Germinal center (tissue), 1 donor: ENCODE data around the gene SPTBN2.
"Not testable (repeated sequence)": the region's sequence is repeated elsewhere in the genome, so short reads cannot be mapped to it uniquely, and the experiment has no call there.

Experiments used
- DNase-seq: peaks from one replicate; pipeline ENCODE4 v3.0.0; 2012; ENCODE audit warnings: mixed read lengths, low spot score

SPTBN2 gene

DNA sequence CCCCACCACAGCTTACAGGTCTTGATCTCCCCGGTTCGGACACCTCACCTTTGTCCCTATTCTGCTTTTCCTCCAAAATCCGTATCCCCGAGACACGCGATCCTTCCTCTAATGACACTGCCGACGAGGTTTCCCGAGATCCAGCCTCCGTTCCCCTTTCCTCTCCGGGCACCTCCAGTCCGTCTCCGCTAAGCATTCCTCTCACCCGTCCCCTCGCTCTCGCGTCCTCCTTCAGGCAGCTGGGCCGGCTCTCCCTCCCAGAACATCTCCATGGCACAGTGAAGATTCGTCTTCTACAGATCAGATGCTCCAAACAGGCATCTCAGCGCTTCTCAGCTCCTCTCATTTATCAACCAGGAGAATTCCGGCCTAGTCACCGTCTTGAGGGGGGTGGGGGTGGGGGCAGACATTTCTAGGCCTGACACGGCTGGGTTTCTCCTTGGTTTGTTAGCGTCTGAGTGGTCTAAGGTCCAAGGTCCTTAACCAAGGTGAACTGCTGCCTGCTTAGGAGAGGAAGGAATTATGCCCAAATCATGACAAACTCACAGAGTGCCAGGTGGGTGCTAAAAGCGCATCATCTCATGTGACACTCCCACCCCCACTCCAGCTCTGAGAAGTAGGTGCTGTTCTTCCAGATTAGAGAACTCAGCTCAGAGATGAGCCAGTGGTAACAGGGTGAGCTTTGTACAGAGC is at the start of gene SPTBN2:
Gene SPTBN2 (minus strand): TSS at position 524 of the 693 bp plus-strand sequence. CDS start 7,976 bp downstream, outside the sequence.
- no peak for DNase-seq

DNA sequence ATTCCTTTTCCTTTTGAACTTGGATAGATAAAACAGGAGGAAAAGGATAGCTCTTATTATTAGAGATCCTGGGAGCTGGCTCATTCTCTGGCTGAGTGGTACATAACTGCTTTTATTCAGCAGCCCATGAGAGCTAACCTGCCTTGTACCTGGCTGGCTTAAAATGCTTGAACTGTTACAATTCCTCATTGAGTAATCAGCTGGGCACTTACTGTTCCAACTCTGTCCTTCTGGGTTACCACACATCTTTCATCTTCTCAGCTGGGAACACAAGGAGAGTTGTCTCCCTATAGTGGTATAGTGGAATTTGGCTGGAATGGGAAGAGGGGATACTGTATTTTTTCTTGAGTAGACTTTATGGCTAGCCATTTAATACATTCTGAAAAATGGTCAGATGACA is 39.8 kb upstream of the SPTBN2 start:
- no peak for DNase-seq

DNA sequence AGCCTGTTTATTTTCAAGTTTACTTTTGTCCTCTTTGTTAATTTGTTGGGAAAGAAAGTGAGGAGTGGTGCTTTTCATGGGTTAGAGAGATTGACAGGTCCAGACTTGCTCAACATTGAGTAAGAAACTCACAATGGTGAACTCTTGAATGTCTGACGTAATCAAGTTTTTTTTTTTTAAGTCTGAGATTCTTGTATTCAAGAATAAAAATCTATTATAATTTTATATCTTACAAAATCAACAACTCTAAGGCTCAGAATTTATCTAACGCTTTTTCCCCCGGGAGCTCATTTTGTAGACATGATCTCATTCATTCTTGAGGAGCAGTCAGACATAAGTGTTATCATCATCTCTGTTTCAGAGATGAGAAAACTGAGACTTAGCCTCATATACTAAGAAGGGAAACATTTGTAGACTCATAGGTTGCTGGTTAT is 39.1 kb upstream of the SPTBN2 start:
- DNase-seq = no peak

DNA sequence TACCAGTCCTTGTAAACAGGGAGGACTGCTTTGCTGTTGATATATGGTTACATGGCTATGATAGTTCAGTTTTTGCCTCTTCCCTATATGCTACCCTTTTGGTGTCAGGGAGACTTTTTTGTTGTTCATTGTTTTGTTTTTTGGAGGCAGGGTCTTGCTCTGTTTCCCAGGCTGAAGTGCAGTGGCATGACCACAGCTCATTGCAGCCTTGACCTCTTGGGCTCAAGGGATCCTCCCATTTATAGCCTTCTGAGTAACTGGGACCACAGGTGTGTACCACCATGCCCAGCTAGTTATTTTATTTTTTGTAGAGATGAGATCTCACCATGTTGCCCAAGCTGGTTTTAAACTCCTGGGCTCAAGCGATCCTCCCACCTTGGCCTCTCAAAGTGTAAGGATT is 38.6 kb upstream of the SPTBN2 start:
- no peak for DNase-seq

DNA sequence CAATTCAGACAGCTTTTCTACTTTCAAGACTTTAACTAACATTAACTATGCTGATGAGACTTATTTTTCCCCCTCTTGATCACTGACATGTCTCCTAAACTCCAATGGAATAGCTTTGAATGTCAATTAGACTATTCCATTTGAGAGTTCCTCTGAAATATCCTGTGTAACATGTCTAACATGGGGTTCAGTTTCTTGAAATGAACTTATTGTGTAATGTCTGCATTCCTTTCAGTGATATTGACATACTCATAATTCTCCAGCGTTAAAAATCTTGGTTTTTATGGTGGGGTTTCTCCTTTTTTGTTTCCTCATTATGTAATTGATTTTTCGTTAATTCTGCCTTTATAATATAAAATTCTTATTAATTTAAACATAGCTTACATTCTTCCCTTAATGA is 37.7 kb upstream of the SPTBN2 start:
- no peak for DNase-seq

DNA sequence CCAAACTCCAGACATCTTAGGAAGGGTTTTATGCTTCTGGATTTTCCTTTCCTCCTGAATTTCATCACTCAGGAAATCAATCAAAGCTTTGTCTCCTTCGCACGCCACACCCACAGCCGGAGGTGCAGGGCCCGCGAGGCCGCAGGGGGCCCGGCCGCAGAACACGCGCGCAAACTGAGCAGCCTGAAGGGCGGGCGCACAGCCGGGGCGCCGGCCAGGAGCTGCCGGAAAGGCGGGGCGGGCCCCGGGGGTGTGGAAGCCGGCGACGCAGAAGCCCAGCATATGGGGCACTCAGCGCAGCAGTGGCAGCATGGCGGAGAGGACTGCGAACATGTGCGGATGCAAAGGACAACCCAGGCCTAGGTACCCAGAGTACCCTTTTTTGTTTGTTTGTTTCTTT is 33.1 kb upstream of the SPTBN2 start:
- no peak for DNase-seq

DNA sequence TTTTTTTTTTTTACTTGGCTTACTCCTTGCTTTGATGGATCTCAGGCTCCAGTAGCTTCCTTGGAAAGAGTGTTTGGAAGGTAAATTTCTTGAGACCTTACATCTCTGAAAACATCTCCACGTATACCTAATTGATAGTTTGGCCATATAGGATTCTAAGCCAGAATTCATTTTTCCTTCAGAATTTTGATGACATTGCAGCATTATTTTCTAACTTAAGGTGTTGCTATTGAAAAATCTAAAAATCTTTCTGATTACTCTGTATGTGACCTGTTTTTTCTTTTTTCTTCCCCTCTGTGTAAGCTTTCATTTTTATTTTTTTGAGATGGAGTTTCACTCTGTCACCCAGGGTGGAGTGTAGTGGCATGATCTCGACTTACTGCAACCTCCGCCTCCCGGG is 23.1 kb upstream of the SPTBN2 start:
- DNase-seq = no peak

DNA sequence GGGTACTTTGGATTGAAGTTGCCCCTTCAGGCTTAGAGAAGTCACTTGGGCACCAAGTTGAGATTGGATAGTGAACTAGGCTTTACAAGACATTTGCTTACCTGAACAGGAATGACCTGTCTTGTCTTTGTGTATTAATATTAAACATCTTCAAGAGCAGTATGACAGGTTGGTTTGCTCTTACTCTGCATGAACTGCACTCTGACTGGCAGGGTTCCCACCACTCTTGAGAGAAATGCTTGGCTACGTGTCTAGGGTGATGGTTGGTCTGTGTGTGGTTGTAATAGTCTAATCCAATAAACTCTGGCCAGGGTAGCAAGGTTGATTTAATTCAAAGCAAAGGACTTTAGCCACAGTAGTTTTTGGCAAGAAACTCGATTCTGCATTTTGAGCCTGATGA is 20.1 kb upstream of the SPTBN2 start:
- DNase-seq = no peak

DNA sequence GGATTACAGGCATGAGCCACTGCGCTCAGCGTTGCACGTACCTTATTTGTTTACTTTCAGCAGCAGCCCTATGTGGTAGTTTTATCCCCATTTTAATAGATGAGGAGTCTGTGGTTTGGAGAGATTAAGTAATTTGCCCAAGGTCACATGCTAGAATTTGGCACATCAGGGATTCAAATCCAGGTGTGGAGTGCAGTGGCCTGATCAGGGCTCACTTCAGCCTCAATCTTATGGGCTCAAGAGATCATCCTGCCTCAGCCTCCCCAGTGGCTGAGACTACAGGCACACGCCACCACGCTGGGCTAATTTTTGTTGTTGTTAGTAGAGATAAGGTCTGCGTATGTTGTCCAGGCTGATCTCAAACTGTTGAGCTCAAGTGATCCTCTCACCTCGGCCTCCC is 18.5 kb upstream of the SPTBN2 start:
- DNase-seq = no peak

DNA sequence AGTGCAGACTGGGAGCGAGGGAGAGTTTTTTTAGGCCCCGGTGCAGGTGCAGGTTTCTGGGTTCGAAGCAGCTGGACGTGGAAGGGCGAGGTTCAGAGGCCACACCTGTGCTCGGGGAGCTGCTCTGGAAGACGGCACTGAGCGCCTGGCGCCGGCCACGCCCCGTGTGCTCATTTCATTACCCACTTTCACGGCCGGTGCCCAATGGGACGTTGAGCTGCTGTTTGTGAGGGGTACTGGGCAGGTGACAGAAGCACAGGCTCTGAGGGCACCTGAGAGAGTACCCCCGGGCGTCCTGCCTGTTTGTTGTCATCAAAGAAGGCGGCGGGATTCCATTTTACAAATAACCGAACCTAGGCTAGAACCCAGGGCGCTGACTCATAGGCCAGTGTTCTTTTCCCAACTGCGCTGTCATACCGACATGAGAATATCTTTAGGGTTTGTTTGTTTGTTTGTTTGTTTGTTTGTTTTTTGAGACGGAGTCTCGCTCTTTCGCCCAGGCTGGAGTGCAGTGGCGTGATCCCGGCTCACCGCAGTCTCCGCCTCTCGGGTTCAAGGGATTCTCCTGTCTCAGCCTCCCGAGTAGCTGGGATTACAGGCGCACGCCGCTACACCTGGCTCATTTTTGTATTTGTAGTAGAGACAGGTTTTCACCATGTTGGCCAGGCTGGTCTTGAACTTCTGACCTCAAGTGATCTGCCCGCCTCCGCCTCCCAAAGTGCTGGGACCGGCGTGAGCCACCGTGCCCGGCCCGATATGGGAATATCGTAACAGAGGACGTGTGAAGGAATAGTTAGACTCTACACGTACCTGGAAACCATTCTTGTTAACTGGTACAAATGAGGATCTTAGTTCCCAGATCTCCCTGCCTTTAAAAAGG is 16.6 kb upstream of the SPTBN2 start:
- peak; percentile 66 for DNase-seq

DNA sequence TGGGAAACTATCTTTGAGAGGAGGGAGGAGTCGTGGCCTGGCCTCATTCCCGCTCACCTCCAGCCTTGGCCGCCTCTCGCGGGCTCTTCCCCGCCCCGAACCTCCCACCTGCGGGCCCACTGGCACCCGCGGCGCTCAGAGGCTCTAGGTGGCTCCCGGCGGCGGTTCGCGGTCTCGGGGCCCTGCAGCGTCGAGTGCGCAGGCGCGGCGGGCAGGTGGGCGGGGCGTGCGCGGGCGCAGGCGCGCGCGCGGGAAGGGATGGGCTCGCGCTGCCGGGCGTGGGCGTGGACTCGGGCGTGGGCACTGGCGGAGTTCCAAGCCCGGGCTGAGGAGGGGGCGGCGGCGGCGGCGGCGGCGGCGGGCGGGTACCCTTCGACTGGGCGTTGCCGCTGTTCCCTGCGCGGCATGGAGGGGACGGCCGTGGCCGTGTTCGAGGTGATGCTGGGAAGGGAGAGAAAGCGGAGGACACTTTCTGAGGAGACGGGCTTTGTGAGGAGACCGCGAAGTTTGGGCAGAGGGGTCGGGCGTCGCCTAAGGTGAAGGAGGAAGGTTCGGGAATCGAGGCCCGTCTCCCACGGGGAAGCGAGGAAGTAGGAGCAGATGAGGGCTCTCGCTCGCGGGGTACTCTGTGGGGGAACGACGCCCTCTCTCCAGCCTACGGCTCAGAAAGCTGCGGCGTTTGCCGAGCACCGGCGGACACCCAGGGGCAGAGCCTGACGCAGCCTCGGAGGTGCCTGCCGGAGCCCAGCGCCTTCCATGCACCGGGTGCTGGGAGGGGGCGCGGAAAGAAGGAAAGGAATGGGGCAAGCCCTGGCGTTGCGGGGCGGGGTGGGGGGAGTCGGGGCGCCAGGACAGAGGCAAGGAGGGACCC is 15.7 kb upstream of the SPTBN2 start:
- DNase-seq = peak; percentile 97

DNA sequence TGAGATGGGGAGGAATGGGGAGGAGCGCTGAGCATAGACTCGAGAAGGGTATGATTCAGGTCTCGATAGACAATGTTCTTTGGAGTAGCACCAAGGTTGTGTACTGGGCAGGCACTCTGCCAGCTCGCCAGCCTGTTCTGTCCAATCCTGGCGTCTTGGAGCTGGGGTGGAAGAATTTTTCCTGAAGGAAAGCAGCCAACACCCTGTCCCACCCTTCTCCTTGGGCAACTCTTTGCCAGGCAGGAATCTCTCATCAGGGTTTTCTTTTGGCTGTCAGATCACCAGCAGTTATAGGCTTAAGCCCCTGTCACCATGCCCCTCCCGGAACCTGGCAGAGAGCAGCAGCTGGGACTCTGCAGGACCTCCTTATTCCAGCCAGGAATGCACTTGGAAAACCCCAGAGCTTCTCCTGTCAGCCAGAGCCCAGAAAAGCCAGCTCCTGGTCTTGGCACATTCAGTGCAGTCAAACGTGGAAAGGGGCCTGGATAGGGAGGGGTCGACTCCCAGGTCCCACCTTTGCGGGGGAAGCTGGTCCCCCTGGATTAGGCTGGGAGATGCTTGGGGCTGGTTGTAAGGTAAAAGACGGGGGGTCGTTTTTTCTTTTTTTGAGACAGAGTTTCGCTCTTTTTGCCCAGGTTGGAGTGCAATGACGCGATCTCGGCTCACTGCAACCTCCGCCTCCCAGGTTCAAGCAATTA is 14.4 kb upstream of the SPTBN2 start:
- DNase-seq = no peak

DNA sequence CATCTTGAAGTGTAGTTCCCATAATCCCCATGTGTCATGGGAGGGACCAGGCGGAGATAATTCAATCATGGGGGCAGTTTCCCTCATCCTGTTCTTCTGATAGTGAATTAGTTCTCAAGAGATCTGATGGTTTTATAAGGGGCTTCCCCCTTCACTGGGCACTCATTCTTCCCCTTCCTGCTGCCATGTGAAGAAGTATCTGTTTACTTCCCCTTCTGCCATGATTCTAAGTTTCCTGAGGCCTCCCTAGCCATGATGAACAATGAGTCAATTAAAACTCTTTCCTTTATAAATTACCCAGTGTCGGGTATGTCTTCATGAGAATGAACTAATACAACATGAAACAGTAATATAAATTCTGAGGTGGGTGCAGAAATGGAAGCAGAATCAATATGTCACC is 12.1 kb upstream of the SPTBN2 start:
- no peak for DNase-seq

DNA sequence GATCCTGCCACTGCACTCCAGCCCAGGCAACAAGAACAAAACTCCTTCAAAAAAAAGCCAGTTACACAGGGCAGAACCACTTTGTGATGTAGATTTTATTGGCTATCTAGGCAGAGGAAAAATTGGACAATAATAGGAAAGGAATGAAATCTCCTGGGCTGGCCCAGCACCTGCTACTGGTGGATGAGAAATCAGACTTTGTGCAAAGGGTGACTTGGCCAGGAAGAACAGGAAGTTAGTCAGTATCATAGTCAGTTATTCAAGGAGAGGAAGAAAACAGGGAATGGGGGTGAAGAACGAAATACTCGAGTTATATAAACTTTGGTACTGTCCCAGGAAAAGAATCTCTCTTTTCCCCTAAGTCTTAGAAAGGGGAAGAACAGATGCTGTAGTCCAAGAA is 11.0 kb upstream of the SPTBN2 start:
- no peak for DNase-seq

DNA sequence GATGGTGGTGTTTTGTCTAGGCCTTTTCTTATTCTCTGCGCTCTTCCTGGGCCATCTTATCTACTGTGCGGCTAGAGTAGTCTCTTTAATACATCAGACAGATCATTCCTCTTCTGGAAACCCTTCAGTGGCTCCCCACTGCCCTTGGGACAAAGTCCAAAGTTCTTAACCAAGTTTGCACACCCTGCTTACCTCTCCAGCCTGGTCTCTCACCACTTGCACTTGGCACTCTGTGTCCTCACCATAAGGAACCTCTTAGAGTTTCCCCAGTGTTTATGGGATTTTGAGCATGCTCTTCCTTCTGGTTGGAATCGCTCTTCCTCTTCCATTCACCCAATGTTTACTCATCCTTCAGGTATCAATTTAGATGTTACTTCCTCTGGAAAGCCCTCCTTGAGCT is 5.2 kb upstream of the SPTBN2 start:
- DNase-seq = no peak

DNA sequence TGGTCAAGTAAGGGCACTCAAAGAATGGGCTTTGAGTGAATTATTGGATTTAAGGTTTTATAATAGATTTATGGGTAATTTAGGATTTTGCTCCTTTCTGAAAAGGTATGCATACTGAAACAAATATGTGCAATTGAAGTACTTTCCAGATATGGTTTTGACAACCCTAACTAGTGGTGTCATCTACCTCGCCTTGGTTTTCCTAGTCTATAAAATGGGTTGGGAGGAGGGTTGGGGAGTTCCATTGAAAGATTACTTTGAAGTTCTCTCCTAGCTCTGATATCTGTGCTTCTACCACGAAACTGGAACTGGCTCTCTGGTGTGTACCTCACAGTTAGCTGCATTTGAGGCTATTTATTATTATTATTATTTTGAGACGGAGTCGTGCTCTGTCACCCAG is 431 bp upstream of the SPTBN2 start:
- DNase-seq = no peak

DNA sequence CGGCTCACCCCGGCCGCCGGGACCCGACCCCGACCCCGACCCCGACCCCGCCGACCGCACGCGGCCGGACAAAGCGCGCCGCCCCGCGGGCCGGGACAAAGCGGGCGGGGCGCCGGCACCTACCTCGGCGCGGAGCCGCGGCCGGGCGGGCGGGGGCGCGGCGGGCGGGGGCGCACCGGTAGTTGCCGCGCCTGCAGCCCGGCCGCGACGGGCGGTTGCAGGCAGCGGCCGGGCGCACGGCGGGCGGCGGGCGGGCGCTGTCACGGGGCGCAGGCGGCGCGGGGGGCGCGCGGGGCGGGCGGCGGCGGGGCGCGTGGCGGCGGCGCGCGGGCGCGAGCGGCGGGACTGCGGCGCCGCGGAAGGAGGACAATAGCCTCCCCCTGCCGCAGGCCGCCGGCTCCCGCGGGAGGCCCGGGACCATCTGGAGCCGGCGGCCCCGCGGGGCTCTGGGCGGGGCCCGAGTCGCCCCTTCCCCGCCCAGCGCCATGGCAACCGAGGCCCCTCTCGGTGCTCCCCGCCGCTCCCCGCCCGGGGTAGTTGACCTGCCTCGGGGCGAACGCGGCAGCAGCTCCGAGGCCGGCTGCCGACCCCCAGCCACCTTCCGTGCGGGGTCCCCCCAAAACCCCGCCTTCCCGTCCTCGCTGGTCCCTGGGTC is 851 bp downstream of the SPTBN2 start:
- DNase-seq = peak; percentile 33

DNA sequence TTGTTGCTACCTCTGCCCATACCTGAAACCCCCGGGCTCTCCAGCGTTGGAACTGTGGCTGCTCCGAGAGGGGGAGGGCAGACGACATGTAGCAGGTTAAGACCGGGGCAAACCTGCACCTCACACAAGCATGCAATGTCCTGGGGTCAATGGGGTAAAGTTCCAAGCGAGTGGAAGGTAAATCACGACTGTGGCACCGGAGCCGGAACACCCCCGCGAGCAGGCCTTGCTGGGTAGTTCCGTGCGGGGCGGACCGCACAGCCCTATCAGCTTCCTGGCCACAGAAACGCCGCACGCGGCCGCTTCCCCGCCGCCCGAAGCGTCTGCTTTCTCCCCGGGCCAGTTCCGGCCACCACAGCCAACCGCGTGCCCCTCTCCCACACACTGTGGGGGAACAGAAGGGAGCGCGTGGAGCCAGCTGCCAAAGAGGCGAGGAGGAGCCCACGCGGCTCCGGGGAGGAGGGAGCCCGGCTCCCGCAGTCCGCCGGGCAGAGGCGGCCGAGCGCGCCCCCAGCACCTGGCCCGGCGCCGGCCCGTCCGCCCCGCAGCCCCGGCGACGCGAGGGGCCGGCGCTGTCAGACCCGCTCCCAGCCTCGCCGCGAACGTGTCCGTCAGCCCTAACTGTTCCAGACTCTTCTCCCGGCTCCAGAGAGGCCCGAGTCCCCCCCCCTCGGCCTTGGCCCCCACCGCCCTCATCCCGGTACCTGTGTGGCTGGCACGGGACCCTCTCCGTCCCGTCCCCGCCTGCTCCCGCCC is 1.6 kb downstream of the SPTBN2 start:
- peak; percentile 34 for DNase-seq

DNA sequence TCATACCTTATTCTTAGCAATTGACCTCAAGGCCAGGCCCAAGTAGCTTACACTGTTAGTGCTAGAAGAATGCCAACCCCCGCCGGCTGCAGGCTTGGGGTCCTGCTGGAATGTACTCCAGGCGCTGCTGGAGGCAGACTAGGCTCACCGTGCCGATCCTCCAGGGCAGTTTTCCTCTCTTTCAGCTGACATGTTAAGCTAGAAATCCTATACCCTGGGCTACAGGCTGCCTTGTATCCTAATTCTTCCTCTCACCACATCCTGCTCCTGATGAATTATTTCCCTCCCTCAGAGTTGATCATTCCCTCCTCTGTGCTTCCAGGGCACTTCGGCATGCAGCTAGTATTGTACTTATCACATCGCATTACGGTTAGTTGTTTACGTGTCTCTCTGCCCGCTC is 3.4 kb downstream of the SPTBN2 start:
- DNase-seq = no peak

DNA sequence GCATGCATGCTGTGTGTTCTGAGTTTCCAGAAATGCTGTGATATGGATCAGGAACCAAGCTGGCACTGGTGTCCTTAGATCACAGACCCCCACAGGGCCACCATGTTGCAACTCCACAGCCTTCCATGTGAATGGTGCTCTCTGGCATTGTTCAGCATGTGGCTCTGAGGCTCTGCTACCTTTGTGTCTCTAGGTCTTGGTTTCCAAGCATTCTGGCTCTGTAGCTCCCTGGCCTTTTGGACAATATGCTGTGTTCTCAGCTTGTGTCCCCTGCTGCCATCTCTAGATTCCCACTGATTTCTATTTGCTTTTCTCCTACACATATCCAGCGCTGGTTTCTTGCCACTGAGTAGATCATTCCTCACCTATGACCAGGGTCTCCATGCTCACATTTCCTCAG is 3.9 kb downstream of the SPTBN2 start:
- no peak for DNase-seq

DNA sequence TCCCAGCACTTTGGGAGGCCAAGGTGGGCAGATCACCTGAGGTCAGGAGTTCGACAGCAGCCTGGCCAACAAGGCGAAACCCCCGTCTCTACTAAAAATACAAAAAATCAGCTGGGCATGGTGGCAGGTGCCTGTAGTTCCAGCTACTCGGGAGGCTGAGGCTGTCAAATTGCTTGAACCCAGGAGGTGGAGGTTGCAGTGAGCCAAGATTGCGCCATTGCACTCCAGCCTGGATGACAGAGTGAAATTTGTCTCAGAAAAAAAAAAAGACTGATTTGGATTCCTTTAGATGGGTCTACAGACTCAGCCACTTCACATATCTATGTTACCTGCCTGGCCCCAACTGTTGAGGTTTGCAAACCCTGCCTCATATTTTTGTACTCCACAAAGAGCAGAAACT is 4.8 kb downstream of the SPTBN2 start:
- DNase-seq = not testable (repeated sequence)
